Measurements from ENCODE around the gene PLEKHO2. TPM values are rescaled to one million over a fixed set of nuclear protein-coding genes. Genes with fewer than 3 reads are reported as not detected.

The PLEKHO2 gene
- total and polyA plus RNA-seq, 2 experiments from 2014 or later: 9.0 to 29.4 TPM

GRCh38 chr15:64892847-64893403, 51.2 kb downstream of the PLEKHO2 start:
- Histone ChIP-seq H3K4me3 (no peak overlapping the region; the same call in 1 of the 2 replicates), H4K20me1 (replicated peaks; ENCODE audit: insufficient read depth) (no peaks in the 10 kb centered on the region), H3K27ac (ENCODE audit: low read depth) (no peak overlapping the region), H3K36me3 (ENCODE audit: insufficient read depth) (no peaks in the 10 kb centered on the region), H3K27me3 (ENCODE audit: insufficient read depth) (no peaks in the 10 kb centered on the region), H3K9me2 (ENCODE audit: insufficient read depth) (0 out of 2 replicates have a peak, but pooled peaks cover 4% of the 10 kb centered on the region), H3K4me1 (ENCODE audit: insufficient read depth) (peaks cover 23% of the 10 kb centered on the region), H3K4me2 (peak overlapping the region; percentile 76; the same call in 1 of the 2 replicates), H2AFZ (peak overlapping the region; percentile 72), H3F3A (replicated peaks; ENCODE audit: low read depth) (peaks cover 9% of the 10 kb centered on the region; the same call in 1 of the 2 replicates), H3K79me2 (replicated peaks; ENCODE audit: insufficient read depth) (no peaks in the 10 kb centered on the region)
- DNase-seq (ENCODE audit: low spot score): no peak
- Mint-ChIP-seq H3K9me3 (no peaks in the 10 kb centered on the region), H3K36me3 (ENCODE audit: low read depth) (no peaks in the 10 kb centered on the region; the same call in 2 of the 3 replicates), H3K4me3 (peak overlapping the region; percentile 81; the same call in 1 of the 3 replicates), H3K4me1 (peaks cover 46% of the 10 kb centered on the region), H3K27me3 (ENCODE audit: insufficient read depth, low read depth, poor library complexity) (peaks cover 15% of the 10 kb centered on the region), H3K27ac (no peak overlapping the region)
- no peak for TF ChIP-seq STAT1 (IDR thresholded peaks at IDR 0.05; ENCODE audit: unreplicated experiment)
- no peak for TF ChIP-seq EZH2phosphoT487 (IDR thresholded peaks at IDR 0.05; ENCODE audit: unreplicated experiment)
- TF ChIP-seq REST (IDR thresholded peaks at IDR 0.05; ENCODE audit: unreplicated experiment): no peak
- no peak for TF ChIP-seq JUNB (IDR thresholded peaks at IDR 0.05; ENCODE audit: unreplicated experiment)
- TF ChIP-seq CTCF (conservative IDR thresholded peaks at IDR 0.05; ENCODE audit: low read depth in 2 of 2): no peak
- no peak for TF ChIP-seq NANOG (IDR thresholded peaks at IDR 0.05; ENCODE audit: borderline replicate concordance)
- no peak for TF ChIP-seq POLR2AphosphoS5 (IDR thresholded peaks at IDR 0.05; ENCODE audit: low read depth)
- no peak for TF ChIP-seq CREB1 (CRISPR knock-in tag; IDR thresholded peaks at IDR 0.05; ENCODE audit: low read depth)
- no peak for TF ChIP-seq ZNF331 (CRISPR knock-in tag; IDR thresholded peaks at IDR 0.05; ENCODE audit: low read depth)
- TF ChIP-seq EZH2 (IDR thresholded peaks at IDR 0.05; ENCODE audit: low read depth, unreplicated experiment): no peak
- TF ChIP-seq ZNF114 (CRISPR knock-in tag; IDR thresholded peaks at IDR 0.05): no peak
- TF ChIP-seq ZNF462 (CRISPR knock-in tag; IDR thresholded peaks at IDR 0.05): no peak
- no peak for TF ChIP-seq ETS1 (IDR thresholded peaks at IDR 0.05)
- no peak for ATAC-seq
